GM11168 (cell line): ENCODE measurements around the gene NFKBIE.

Source experiments
- in situ Hi-C: fragments of 300-500 bp; cut with MboI; formaldehyde crosslinking; loops from one replicate; pipeline ENCODE4 v1.12.0; 2022; ENCODE audit warnings: low sequenced_read_pairs; ENCODE audit not compliant: unreplicated experiment

NFKBIE gene

GRCh38 chr6:44217332-44218143, 47.8 kb downstream of the NFKBIE start:
- in situ Hi-C loops, result no loop called here

GRCh38 chr6:44216677-44217331, 48.5 kb downstream of the NFKBIE start, which contains the start of gene MYMX:
MYMX (plus strand) TSS chr6:44216926; CDS start chr6:44217472, 546 bp downstream.
- in situ Hi-C loops, result no loop called here

- in situ Hi-C loops, result no loop called here
These were observed 51.0 kb downstream of the NFKBIE start for GRCh38 chr6:44214307-44214706.

GRCh38 chr6:44211284-44211683, 54.1 kb downstream of the NFKBIE start:
- in situ Hi-C loops, result no loop called here
